Ovary (tissue), 3 donors: ENCODE results near the gene TTC33.

Experiments used
- CTCF ChIP-seq, 3 donors: fragments of 450-650 bp in 2 of 3; fragments of 200-600 bp in 1 of 3; IDR thresholded peaks; one replicate each; pipeline versions ENCODE4 v1.5.1 to v1.8.0; 2016 to 2022; ENCODE audit warnings: antibody characterized with exemption in 3 of 3, mild to moderate bottlenecking in 1 of 3
- EP300 ChIP-seq: sonication (generic); formaldehyde crosslinking; IDR thresholded peaks from one replicate; pipeline ENCODE4 v1.6.1; 2017; ENCODE audit warnings: antibody characterized with exemption
- POLR2A ChIP-seq: fragments of 450-650 bp; IDR thresholded peaks from one replicate; pipeline ENCODE4 v1.6.1; 2017; ENCODE audit warnings: antibody characterized with exemption, mild to moderate bottlenecking, moderate library complexity
- donor health status: DM: no; HTN: no; CAD: no.

DNA sequence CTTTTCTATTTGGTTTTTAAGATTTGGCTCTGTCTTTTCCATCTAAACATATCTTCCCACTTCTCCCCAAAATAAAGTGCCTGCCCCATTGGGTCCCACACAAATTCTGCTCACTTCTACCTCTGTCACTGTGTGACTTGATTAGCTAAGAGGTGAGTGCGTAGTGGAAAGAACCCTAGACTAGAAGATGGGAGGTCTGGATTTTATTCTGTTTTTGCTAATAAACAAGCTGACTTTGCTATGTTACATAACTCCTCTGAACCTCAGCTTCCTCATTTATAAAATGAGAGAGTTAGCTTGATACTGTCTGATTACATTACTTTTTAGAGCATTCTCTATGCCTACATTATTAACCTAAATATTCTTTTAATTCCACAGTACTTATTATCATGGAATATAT lies 127.4 kb downstream of the TTC33 start:
- TF ChIP-seq POLR2A (no peak), CTCF (IDR thresholded peaks at IDR 0.05) (no peak), EP300 (no peak)
